GM12878 (cell line): ENCODE results near the gene AMH. TPM values are rescaled to one million over a fixed set of nuclear protein-coding genes. Genes with fewer than 3 reads are reported as not detected.

ENCODE experiments used
- ATAC-seq: fragments of 200-7000 bp; cut with Tn5 transposase; 3 replicates; pipeline ENCODE4 v1.9.1; 2020; ENCODE audit warnings: mild to moderate bottlenecking, moderate library complexity
- BruUV-seq: library from RNA; stranded (reverse); fragments of 400-500 nt; replicated peaks from 2 replicates; lab custom pipeline; 2021; lab: Mats Ljungman, UMichigan
- CTCF ChIA-PET: fragments of 300-600 bp; sonication (Branson Sonifier 250); formaldehyde crosslinking; extraction: SDS; loops from one replicate; lab custom pipeline; 2021; ENCODE audit warnings: inconsistent platforms; lab: Yijun Ruan, JAX
- POLR2A ChIA-PET: fragments of 350-600 bp; formaldehyde crosslinking; extraction: SDS; loops from one replicate; lab custom pipeline; 2021; ENCODE audit warnings: inconsistent platforms; lab: Charles Lee
- RAD21 ChIA-PET: fragments of 300-600 bp; sonication (Branson Sonifier 250); formaldehyde crosslinking; loops from one replicate; lab custom pipeline; 2023; ENCODE audit warnings: antibody characterized with exemption; ENCODE audit not compliant: unreplicated experiment; lab: Charles Lee
- SMC1A ChIA-PET: fragments of 300-600 bp; sonication (Branson Sonifier 250); formaldehyde crosslinking; loops from one replicate; lab custom pipeline; 2023; ENCODE audit not compliant: unreplicated experiment, uncharacterized antibody; lab: Charles Lee
- DNase-seq: peaks from one replicate; pipeline ENCODE4 v3.0.0-alpha.2; 2011; ENCODE audit warnings: low read depth, low spot score
- FAIRE-seq: peaks from 3 replicates; lab custom pipeline; 2011; peaks lifted over from hg19 to GRCh38; lab: Jason Lieb, UNC
- H2AFZ ChIP-seq: 2 replicates; pipeline ENCODE4 v1.6.0; 2011; ENCODE audit warnings: low read depth, low read length, control low read depth; ENCODE audit not compliant: control insufficient read depth
- H3K27ac ChIP-seq: 2 replicates; pipeline ENCODE4 v1.5.1; 2011; ENCODE audit warnings: control low read depth; ENCODE audit not compliant: control insufficient read depth, insufficient read depth
- H3K27me3 ChIP-seq, 2 experiments: replicated peaks in 1 of 2; 2 replicates each; pipeline versions ENCODE4 v1.6.0 to v1.6.1; 2011; ENCODE audit warnings: low read length in 1 of 2; ENCODE audit not compliant: control insufficient read depth in 2 of 2, insufficient read depth in 2 of 2
- H3K36me3 ChIP-seq, 2 experiments: 2 replicates each; pipeline ENCODE4 v1.5.1; 2011; ENCODE audit warnings: low read length in 1 of 2; ENCODE audit not compliant: control insufficient read depth in 2 of 2, insufficient read depth in 2 of 2
- H3K4me1 ChIP-seq: 2 replicates; pipeline ENCODE4 v1.6.1; 2011; ENCODE audit warnings: mild to moderate bottlenecking, low read length, moderate library complexity, mixed read lengths; ENCODE audit not compliant: control insufficient read depth, insufficient read depth
- H3K4me2 ChIP-seq: 2 replicates; pipeline ENCODE4 v1.6.0; 2011; ENCODE audit warnings: control low read depth; ENCODE audit not compliant: control insufficient read depth, insufficient read depth
- H3K4me3 ChIP-seq: fragments of 200-600 bp; sonication (generic); 2 replicates; pipeline ENCODE4 v1.5.1; 2016
- H3K79me2 ChIP-seq: 2 replicates; pipeline ENCODE4 v1.6.0; 2011; ENCODE audit warnings: low read length; ENCODE audit not compliant: control insufficient read depth, insufficient read depth
- H3K9ac ChIP-seq: 2 replicates; pipeline ENCODE4 v1.8.0; 2011; ENCODE audit warnings: low read length, control low read depth, mixed read lengths; ENCODE audit not compliant: control insufficient read depth, insufficient read depth
- H3K9me3 ChIP-seq: replicated peaks from 3 replicates; pipeline ENCODE4 v1.5.1; 2011; ENCODE audit warnings: mild to moderate bottlenecking, low read length; ENCODE audit not compliant: control insufficient read depth, insufficient read depth
- H4K20me1 ChIP-seq: 2 replicates; pipeline ENCODE4 v1.6.0; 2011; ENCODE audit not compliant: control insufficient read depth, insufficient read depth
- BACH1 ChIP-seq: fragments of 450-650 bp; IDR thresholded peaks from 2 replicates; pipeline ENCODE4 v1.6.1; 2017; ENCODE audit warnings: mild to moderate bottlenecking, borderline replicate concordance
- CREM ChIP-seq: IDR thresholded peaks from 2 replicates; pipeline ENCODE4 v1.6.1; 2014; ENCODE audit warnings: antibody characterized with exemption, low read depth
- E4F1 ChIP-seq: fragments of 450-650 bp; IDR thresholded peaks from 2 replicates; pipeline ENCODE4 v1.6.1; 2018; ENCODE audit warnings: borderline replicate concordance, mild to moderate bottlenecking; ENCODE audit not compliant: partially characterized antibody
- ELK1 ChIP-seq: IDR thresholded peaks from 2 replicates; pipeline ENCODE4 v1.6.1; 2012; ENCODE audit warnings: low read depth, low read length, improper control_type of control experiment
- FOS ChIP-seq: IDR thresholded peaks from 3 replicates; pipeline ENCODE4 v1.6.1; 2011; ENCODE audit warnings: borderline replicate concordance; ENCODE audit not compliant: insufficient read length; ENCODE audit errors: extremely low read depth
- NBN ChIP-seq: fragments of 450-650 bp; IDR thresholded peaks from 2 replicates; pipeline ENCODE4 v1.6.1; 2016
- REST ChIP-seq: IDR thresholded peaks from 2 replicates; pipeline ENCODE4 v1.6.1; 2012; ENCODE audit warnings: mild to moderate bottlenecking, low read depth, low read length
- STAT3 ChIP-seq: IDR thresholded peaks from 2 replicates; pipeline ENCODE4 v1.6.1; 2011; ENCODE audit warnings: low read depth, low read length, improper control_type of control experiment
- YY1 ChIP-seq: IDR thresholded peaks from 2 replicates; pipeline ENCODE4 v1.6.1; 2011; ENCODE audit warnings: low read depth, mild to moderate bottlenecking, low read length
- ZNF384 ChIP-seq: IDR thresholded peaks from 2 replicates; pipeline ENCODE4 v1.6.1; 2012; ENCODE audit warnings: low read depth, mild to moderate bottlenecking, low read length, improper control_type of control experiment, borderline replicate concordance
- WGBS: methylation state at CpG from one replicate; pipeline ENCODE4 v1.1.6; 2016; ENCODE audit warnings: low lambda C conversion rate; ENCODE audit not compliant: insufficient replicate concordance, insufficient coverage; ENCODE audit errors: missing lambda C conversion rate; 5-methylcytosine and 5-hydroxymethylcytosine counted together
- in situ Hi-C: fragments of 300-500 bp; cut with MboI; formaldehyde crosslinking; loops from 9 replicates; pipeline ENCODE4 v1.14.3; 2018; ENCODE audit warnings: mixed read lengths
- intact Hi-C: fragments of 100-400 bp; cut with micrococcal nuclease; formaldehyde crosslinking; loops from one replicate; pipeline ENCODE4 v1.14.2; 2022; ENCODE audit not compliant: unreplicated experiment
- polyA plus RNA-seq, 11 experiments: library from polyadenylated mRNA; depleted of rRNA in 4 of 11; unstranded in 6 of 11; stranded (reverse) in 5 of 11; fragments of >200 nt; fragmentation: Nextera tagmentation in 4 of 11; fragmentation: Illumina TruSeq in 1 of 11; extraction: Ambion mirVana in 4 of 11; extraction: Trizol in 1 of 11; gene quantifications; 1 replicate in 1 of 11; 2 replicates in 10 of 11; pipeline versions ENCODE4 v1.2.1 to v1.2.3, GENCODE V29; 2011 to 2016; ENCODE audit warnings: inconsistent platforms in 2 of 11, missing spikeins in 2 of 11, low read depth in 1 of 11
- total RNA-seq, 4 experiments: library from RNA; depleted of rRNA in 3 of 4; stranded (reverse); fragments of >200 nt in 3 of 4; fragmentation: Illumina TruSeq in 1 of 4; extraction: Trizol in 1 of 4; gene quantifications; 2 replicates each; pipeline versions ENCODE4 v1.2.1 to v1.2.3, GENCODE V29; 2013 to 2021

AMH gene
- total and polyA plus RNA-seq, 10 of the 15 experiments (the other 5 are each of a cell fraction or from before 2014, with no cell fraction given) = 0.17 to 3.5 (median 0.81) TPM; not detected in 4

DNA sequence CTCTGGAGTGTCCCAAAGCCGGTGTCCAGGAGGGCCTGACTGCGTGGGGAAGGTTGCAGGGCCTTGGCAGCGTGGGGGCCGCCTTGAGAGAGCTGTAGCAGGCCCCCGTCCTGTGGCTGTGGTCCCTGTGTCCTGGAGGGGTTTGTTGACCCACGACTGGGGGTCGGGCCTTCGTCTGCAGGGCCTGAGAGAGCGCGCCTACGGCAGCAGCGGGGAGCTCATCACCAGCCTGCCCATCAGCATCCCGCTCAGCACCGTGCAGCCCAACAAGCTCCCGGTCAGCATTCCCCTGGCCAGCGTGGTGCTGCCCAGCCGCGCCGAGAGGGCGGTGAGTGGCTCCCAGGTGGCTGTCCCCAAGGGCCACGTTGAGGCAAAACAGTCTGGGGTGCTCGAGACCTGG, 31.5 kb upstream of the AMH start (continued):
- TF ChIP-seq FOS (no peak), STAT3 (no peak)
- TF ChIP-seq, all 136 proteins: peak for 0

- Histone ChIP-seq H3K79me2 (no peaks in the 10 kb centered on the region), H3K9me3 (no peaks in the 10 kb centered on the region), H3K4me3 (no peak overlapping the region), H4K20me1 (no peaks in the 10 kb centered on the region), H2AFZ (no peak overlapping the region), H3K4me2 (no peak overlapping the region), H3K4me1 (peaks cover 5% of the 10 kb centered on the region), H3K9ac (no peak overlapping the region), H3K36me3 (peaks cover 24 to 59% of the 10 kb centered on the region in 2 experiments; a peak in 3 of 4 replicates), H3K27ac (no peak overlapping the region), H3K27me3 (no peaks in the 10 kb centered on the region)
- ChIA-PET RAD21 (no interaction called here), CTCF (no interaction called here), SMC1A (no interaction called here), POLR2A (no interaction called here)
- WGBS = over 99% methylated on average over 15 of the region's 21 CpGs
- in situ Hi-C loops = no loop called here
- TF ChIP-seq BACH1 (no peak), CREM (no peak), NBN (no peak), ELK1 (no peak), YY1 (no peak), E4F1 (no peak), ZNF384 (no peak), FOS (no peak), REST (no peak)
- no TSS peak for BruUV-seq
- intact Hi-C loops = no loop called here
- FAIRE-seq = no peak
- DNase-seq = no peak
- no peak for ATAC-seq
Observed at GRCh38 chr19:2219726-2220125, 29.4 kb upstream of the AMH start.
